ENCODE results near the gene BRSK1.

The BRSK1 gene

DNA sequence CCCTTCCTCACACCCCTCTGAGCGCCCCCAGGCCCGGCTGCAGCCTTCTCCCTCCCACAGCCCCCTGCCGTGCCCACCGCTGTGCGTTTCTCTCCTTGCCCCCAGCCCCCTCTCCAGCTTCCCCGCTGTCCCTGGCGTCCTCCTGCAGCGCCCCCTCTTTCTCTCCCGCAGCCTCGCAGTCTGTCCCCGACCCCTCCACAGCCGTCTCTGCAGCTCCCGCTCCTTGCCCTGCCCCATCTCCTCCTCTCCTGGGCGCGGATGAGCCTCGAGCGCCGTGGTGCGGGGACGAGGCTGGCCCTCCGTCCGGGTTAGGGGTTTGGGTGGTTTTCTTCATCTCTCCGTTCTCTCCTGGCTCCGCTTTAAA lies 57.0 kb downstream of the BRSK1 start:
- DNase-seq (ENCODE audit: extremely low spot score), result no peak
- ChIA-PET CTCF (no interaction called here), POLR2A (interaction anchor here (0.5 to 1.4 kb wide), 4 partner anchors 12 to 1393 kb away, joined by 3 to 5 read pairs (median 4); partner anchors contain the start of gene UBE2S)
- no peak for TF ChIP-seq HDGF (IDR thresholded peaks at IDR 0.05; ENCODE audit: borderline replicate concordance)
- TF ChIP-seq FOXK2 (IDR thresholded peaks at IDR 0.05), result no peak
- no peak for TF ChIP-seq BHLHE40 (IDR thresholded peaks at IDR 0.05; ENCODE audit: borderline replicate concordance)
- no peak for TF ChIP-seq FOXA1 (IDR thresholded peaks at IDR 0.05)
- TF ChIP-seq NFRKB (IDR thresholded peaks at IDR 0.05), result no peak

DNA sequence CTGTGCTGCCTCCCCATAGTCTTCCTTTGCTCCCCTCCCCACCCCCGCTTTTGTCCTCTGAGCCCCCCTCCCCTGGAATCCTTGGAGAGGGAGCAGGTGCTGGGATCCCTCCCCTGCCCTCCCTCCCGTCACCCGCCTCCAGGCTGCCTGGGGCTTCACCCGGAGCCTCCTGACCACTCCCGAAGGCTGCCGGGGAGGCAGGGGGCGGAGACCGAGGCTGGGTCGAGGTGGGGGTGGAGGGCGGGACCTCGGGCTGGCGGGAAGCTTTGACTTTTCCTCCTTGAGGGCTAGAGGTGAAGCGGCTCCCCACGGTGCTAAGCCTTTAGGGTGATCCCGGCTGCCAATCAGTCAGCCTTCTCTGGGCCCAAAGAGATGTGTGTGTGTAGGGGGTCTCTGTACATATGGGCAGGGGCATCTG lies 57.4 kb downstream of the BRSK1 start:
- ChIA-PET CTCF (no interaction called here), POLR2A (interaction anchor here (0.9 to 1.4 kb wide), 3 partner anchors 12 to 67 kb away, joined by 3 to 5 read pairs (median 4); partner anchors contain the start of gene UBE2S)
- TF ChIP-seq NFRKB (IDR thresholded peaks at IDR 0.05) (no peak), PKNOX1 (IDR thresholded peaks at IDR 0.05) (0 out of 2 replicates have a peak, but pooled peaks have one; percentile 30)
- peak; percentile 67 for DNase-seq (ENCODE audit: extremely low spot score)

- ChIA-PET CTCF (no interaction called here), POLR2A (interaction anchor here (1.4 kb wide), 2 partner anchors 11 to 66 kb away, joined by 4 to 5 read pairs; partner anchors contain the start of gene UBE2S)
- DNase-seq (ENCODE audit: extremely low spot score), result no peak
- TF ChIP-seq CTBP1 (IDR thresholded peaks at IDR 0.05; ENCODE audit: borderline replicate concordance) (no peak), ELF4 (IDR thresholded peaks at IDR 0.05) (no peak), ARNT (IDR thresholded peaks at IDR 0.05) (no peak), BHLHE40 (IDR thresholded peaks at IDR 0.05; ENCODE audit: borderline replicate concordance) (no peak), NFRKB (IDR thresholded peaks at IDR 0.05) (no peak), FOXM1 (IDR thresholded peaks at IDR 0.05; ENCODE audit: borderline replicate concordance) (no peak), TARDBP (IDR thresholded peaks at IDR 0.05) (no peak), L3MBTL2 (conservative IDR thresholded peaks at IDR 0.05) (no peak), LEF1 (IDR thresholded peaks at IDR 0.05; ENCODE audit: borderline replicate concordance) (no peak), SP1 (IDR thresholded peaks at IDR 0.05) (no peak), HDGF (IDR thresholded peaks at IDR 0.05; ENCODE audit: borderline replicate concordance) (no peak), ZNF384 (IDR thresholded peaks at IDR 0.05) (no peak), FOXK2 (IDR thresholded peaks at IDR 0.05) (no peak), PKNOX1 (IDR thresholded peaks at IDR 0.05) (no peak), SUZ12 (IDR thresholded peaks at IDR 0.05) (no peak), FOXA1 (IDR thresholded peaks at IDR 0.05) (no peak)
Measured at GRCh38 chr19:55341595-55342531, 58.1 kb downstream of the BRSK1 start.

DNA sequence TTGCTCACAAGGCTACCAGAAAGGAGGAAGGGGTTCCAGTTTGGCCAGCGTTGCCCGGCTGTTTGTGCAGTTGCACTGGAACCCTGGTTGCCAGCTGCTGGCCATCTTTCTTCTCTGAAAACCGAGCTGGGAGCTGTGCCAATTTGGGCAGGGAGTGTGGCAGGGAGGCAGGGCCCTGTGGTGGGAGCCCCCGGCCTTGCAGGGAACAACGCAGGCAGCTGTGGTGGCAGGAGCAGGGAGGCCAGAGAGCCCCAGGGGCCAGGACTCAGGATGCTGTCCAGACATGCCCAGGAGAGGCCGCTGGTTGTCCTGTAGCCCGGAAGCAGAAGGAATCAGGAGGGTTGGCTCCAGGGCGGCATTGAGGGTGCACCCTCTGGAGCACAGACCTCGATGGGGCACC lies 60.6 kb downstream of the BRSK1 start:
- DNase-seq (ENCODE audit: extremely low spot score), result no peak
- CTCF ChIA-PET, result no interaction called here
- POLR2A ChIA-PET, result interaction anchor here (1.3 kb wide), 1 partner anchor 25 kb away, joined by 5 read pairs; no protein-coding TSS in a partner anchor
- TF ChIP-seq LEF1 (IDR thresholded peaks at IDR 0.05; ENCODE audit: borderline replicate concordance) (no peak), SUZ12 (IDR thresholded peaks at IDR 0.05) (no peak), ZNF384 (IDR thresholded peaks at IDR 0.05) (no peak), TARDBP (IDR thresholded peaks at IDR 0.05) (no peak), FOXA1 (IDR thresholded peaks at IDR 0.05) (no peak), PKNOX1 (IDR thresholded peaks at IDR 0.05) (no peak), SP1 (IDR thresholded peaks at IDR 0.05) (no peak), HDGF (IDR thresholded peaks at IDR 0.05; ENCODE audit: borderline replicate concordance) (no peak), FOXK2 (IDR thresholded peaks at IDR 0.05) (no peak), NFRKB (IDR thresholded peaks at IDR 0.05) (no peak), L3MBTL2 (conservative IDR thresholded peaks at IDR 0.05) (no peak)

DNA sequence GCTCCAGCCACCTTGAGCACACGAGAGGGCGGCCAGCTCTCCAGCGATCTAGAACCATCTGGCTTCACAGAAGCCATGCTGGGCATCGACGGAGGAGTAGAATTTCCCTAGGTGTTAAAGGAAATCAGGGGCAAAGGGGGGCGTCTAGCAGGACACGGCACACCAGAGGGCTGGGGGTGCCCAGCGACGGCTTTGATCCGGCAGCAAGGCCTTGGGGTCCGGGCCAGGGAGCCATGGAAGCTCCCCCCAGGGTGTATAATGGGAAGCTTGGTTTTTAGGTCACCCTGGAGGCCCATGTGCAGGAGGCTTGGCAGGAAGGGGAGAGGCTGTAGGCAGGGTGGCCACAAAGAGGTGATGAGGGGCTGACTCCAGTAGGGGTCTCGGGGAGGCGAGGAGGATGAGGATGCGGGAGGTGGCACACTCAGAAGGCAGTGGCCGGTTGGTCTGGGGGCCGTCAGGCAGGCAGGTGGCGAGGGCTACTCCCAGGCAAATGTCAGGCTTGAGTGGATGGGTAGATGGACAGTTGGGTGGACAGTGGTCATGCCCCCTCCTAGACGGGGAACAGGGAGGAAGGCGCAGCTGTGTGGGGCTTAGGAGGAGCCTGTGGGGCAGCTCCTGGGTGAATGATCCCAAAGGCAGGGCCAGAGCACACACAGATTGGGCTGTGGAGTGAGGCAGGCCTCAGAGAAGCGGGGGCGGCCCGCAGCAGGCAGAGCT lies 61.5 kb downstream of the BRSK1 start:
- CTCF ChIA-PET, result no interaction called here
- TF ChIP-seq ZNF384 (IDR thresholded peaks at IDR 0.05) (no peak), BHLHE40 (IDR thresholded peaks at IDR 0.05; ENCODE audit: borderline replicate concordance) (no peak), LEF1 (IDR thresholded peaks at IDR 0.05; ENCODE audit: borderline replicate concordance) (no peak), ELF4 (IDR thresholded peaks at IDR 0.05) (no peak), SUZ12 (IDR thresholded peaks at IDR 0.05) (no peak), CTBP1 (IDR thresholded peaks at IDR 0.05; ENCODE audit: borderline replicate concordance) (no peak), ARNT (IDR thresholded peaks at IDR 0.05) (no peak), SP1 (IDR thresholded peaks at IDR 0.05) (no peak), FOXM1 (IDR thresholded peaks at IDR 0.05; ENCODE audit: borderline replicate concordance) (no peak), PKNOX1 (IDR thresholded peaks at IDR 0.05) (no peak), HDGF (IDR thresholded peaks at IDR 0.05; ENCODE audit: borderline replicate concordance) (no peak), TARDBP (IDR thresholded peaks at IDR 0.05) (no peak), L3MBTL2 (conservative IDR thresholded peaks at IDR 0.05) (no peak)
- no peak for DNase-seq (ENCODE audit: extremely low spot score)
- POLR2A ChIA-PET, result no interaction called here
